ENCODE measurements around the gene SNX20.

GRCh38 chr16:50711040-50711439 lies 29.9 kb upstream of the SNX20 start:
- TF ChIP-seq GATA2 (IDR thresholded peaks at IDR 0.05; ENCODE audit: low read depth, low read length) (no peak), GATA3 (IDR thresholded peaks at IDR 0.05; ENCODE audit: low read depth, low read length) (no peak)
